ENCODE data around the gene CPVL.
A peak's percentile ranks its signal among the peaks of the same experiment; 100 is the strongest.

Gene CPVL

GRCh38 chr7:29146057-29146706 is at the start of gene CPVL:
Gene CPVL (minus strand): TSS chr7:29146537. CDS start chr7:29121061, 25,476 bp downstream.
- H3K27ac ChIP-seq (ENCODE audit: low read length), result peak within 1 kb of the TSS; percentile 17

GRCh38 chr7:29194594-29195427 is 48.5 kb upstream of the CPVL start, which contains the start of gene CHN2:
Gene CHN2 (plus strand): TSS chr7:29194775.
- no peaks in the 10 kb centered on the region for H3K27me3 ChIP-seq (ENCODE audit: low read depth, low read length)
- no peaks in the 10 kb centered on the region for H3K36me3 ChIP-seq (ENCODE audit: control insufficient read depth in 1 of 2, insufficient read depth in 2 of 2, low read length in 2 of 2)
- peak within 1 kb of the TSS; percentile 75 to 96 for H3K4me3 ChIP-seq (ENCODE audit: low read depth in 1 of 2, low read length in 2 of 2)
- peaks cover 0 to 7% of the 10 kb centered on the region in 2 donors for H3K4me1 ChIP-seq (ENCODE audit: control insufficient read depth in 1 of 2, insufficient read depth in 2 of 2, low read length in 2 of 2)
- H3K9me3 ChIP-seq (ENCODE audit: control insufficient read depth in 1 of 2, low read length in 2 of 2), result no peaks in the 10 kb centered on the region
- no peak within 1 kb of the TSS for H3K27ac ChIP-seq (ENCODE audit: low read length)

More at GRCh38 chr7:29146057-29146706, at the start of gene CPVL:
- peak within 1 kb of the TSS; percentile 56 to 65 for H3K4me3 ChIP-seq (ENCODE audit: low read depth in 1 of 2, low read length in 2 of 2)
- H3K36me3 ChIP-seq (ENCODE audit: control insufficient read depth in 1 of 2, insufficient read depth in 2 of 2, low read length in 2 of 2), result no peaks in the 10 kb centered on the region
- H3K9me3 ChIP-seq (ENCODE audit: control insufficient read depth in 1 of 2, low read length in 2 of 2), result no peaks in the 10 kb centered on the region
- H3K4me1 ChIP-seq (ENCODE audit: control insufficient read depth in 1 of 2, insufficient read depth in 2 of 2, low read length in 2 of 2), result peaks cover 0 to 13% of the 10 kb centered on the region in 2 donors
- H3K27me3 ChIP-seq (ENCODE audit: low read depth, low read length), result no peaks in the 10 kb centered on the region

- peaks cover 0 to 7% of the 10 kb centered on the region in 2 donors for H3K4me1 ChIP-seq (ENCODE audit: control insufficient read depth in 1 of 2, insufficient read depth in 2 of 2, low read length in 2 of 2)
- H3K4me3 ChIP-seq (ENCODE audit: low read depth in 1 of 2, low read length in 2 of 2), result peak overlapping the region; percentile 75 to 96
- H3K27ac ChIP-seq (ENCODE audit: low read length), result no peak overlapping the region
- H3K9me3 ChIP-seq (ENCODE audit: control insufficient read depth in 1 of 2, low read length in 2 of 2), result no peaks in the 10 kb centered on the region
- no peaks in the 10 kb centered on the region for H3K27me3 ChIP-seq (ENCODE audit: low read depth, low read length)
- no peaks in the 10 kb centered on the region for H3K36me3 ChIP-seq (ENCODE audit: control insufficient read depth in 1 of 2, insufficient read depth in 2 of 2, low read length in 2 of 2)
Observed at GRCh38 chr7:29194206-29194593, 47.9 kb upstream of the CPVL start.

- no peak overlapping the region for H3K27ac ChIP-seq (ENCODE audit: low read length)
- H3K9me3 ChIP-seq (ENCODE audit: control insufficient read depth in 1 of 2, low read length in 2 of 2), result no peaks in the 10 kb centered on the region
- no peaks in the 10 kb centered on the region for H3K27me3 ChIP-seq (ENCODE audit: low read depth, low read length)
- H3K4me3 ChIP-seq (ENCODE audit: low read depth in 1 of 2, low read length in 2 of 2), result peak overlapping the region; percentile 18 to 96
- no peaks in the 10 kb centered on the region for H3K36me3 ChIP-seq (ENCODE audit: control insufficient read depth in 1 of 2, insufficient read depth in 2 of 2, low read length in 2 of 2)
- H3K4me1 ChIP-seq (ENCODE audit: control insufficient read depth in 1 of 2, insufficient read depth in 2 of 2, low read length in 2 of 2), result peaks cover 0 to 7% of the 10 kb centered on the region in 2 donors
Observed at GRCh38 chr7:29193316-29194205, 47.2 kb upstream of the CPVL start.

DNA sequence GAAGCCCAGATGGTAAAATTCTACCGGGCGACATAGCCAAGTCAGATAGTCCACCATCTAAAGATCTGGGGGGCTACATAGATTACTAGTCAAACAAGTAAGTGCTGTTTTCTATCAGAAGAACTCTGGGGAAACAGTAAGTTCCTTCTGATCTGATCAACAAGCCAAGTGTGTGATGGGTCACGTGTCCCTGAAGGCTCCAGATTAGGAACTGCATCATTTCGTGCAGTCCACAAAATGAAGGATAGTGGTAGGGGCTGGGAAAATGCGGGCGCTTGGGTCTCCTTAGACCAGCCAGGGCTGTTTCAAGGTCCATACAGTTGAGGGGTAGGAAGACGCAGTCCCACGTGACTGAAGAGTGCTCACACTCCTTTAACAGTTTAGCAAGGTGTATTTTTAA is 46.5 kb upstream of the CPVL start:
- H3K4me1 ChIP-seq (ENCODE audit: control insufficient read depth in 1 of 2, insufficient read depth in 2 of 2, low read length in 2 of 2), result peaks cover 0 to 7% of the 10 kb centered on the region in 2 donors
- no peak overlapping the region for H3K4me3 ChIP-seq (ENCODE audit: low read depth in 1 of 2, low read length in 2 of 2)
- H3K36me3 ChIP-seq (ENCODE audit: control insufficient read depth in 1 of 2, insufficient read depth in 2 of 2, low read length in 2 of 2), result no peaks in the 10 kb centered on the region
- no peaks in the 10 kb centered on the region for H3K9me3 ChIP-seq (ENCODE audit: control insufficient read depth in 1 of 2, low read length in 2 of 2)
- no peak overlapping the region for H3K27ac ChIP-seq (ENCODE audit: low read length)
- H3K27me3 ChIP-seq (ENCODE audit: low read depth, low read length), result no peaks in the 10 kb centered on the region

- H3K27ac ChIP-seq (ENCODE audit: low read length), result no peak overlapping the region
- peaks cover 0 to 7% of the 10 kb centered on the region in 2 donors for H3K4me1 ChIP-seq (ENCODE audit: control insufficient read depth in 1 of 2, insufficient read depth in 2 of 2, low read length in 2 of 2)
- H3K4me3 ChIP-seq (ENCODE audit: low read depth in 1 of 2, low read length in 2 of 2), result no peak overlapping the region
- no peaks in the 10 kb centered on the region for H3K9me3 ChIP-seq (ENCODE audit: control insufficient read depth in 1 of 2, low read length in 2 of 2)
- no peaks in the 10 kb centered on the region for H3K36me3 ChIP-seq (ENCODE audit: control insufficient read depth in 1 of 2, insufficient read depth in 2 of 2, low read length in 2 of 2)
- no peaks in the 10 kb centered on the region for H3K27me3 ChIP-seq (ENCODE audit: low read depth, low read length)
Observed at GRCh38 chr7:29192323-29192722, 46.0 kb upstream of the CPVL start.

GRCh38 chr7:29190349-29191045 is 44.2 kb upstream of the CPVL start:
- Histone ChIP-seq H3K4me1 (ENCODE audit: control insufficient read depth in 1 of 2, insufficient read depth in 2 of 2, low read length in 2 of 2) (peaks cover 0 to 7% of the 10 kb centered on the region in 2 donors), H3K27ac (ENCODE audit: low read length) (no peak overlapping the region), H3K36me3 (ENCODE audit: control insufficient read depth in 1 of 2, insufficient read depth in 2 of 2, low read length in 2 of 2) (no peaks in the 10 kb centered on the region), H3K27me3 (ENCODE audit: low read depth, low read length) (no peaks in the 10 kb centered on the region), H3K4me3 (ENCODE audit: low read depth in 1 of 2, low read length in 2 of 2) (no peak overlapping the region), H3K9me3 (ENCODE audit: control insufficient read depth in 1 of 2, low read length in 2 of 2) (no peaks in the 10 kb centered on the region)

- Histone ChIP-seq H3K27me3 (ENCODE audit: low read depth, low read length) (no peaks in the 10 kb centered on the region), H3K9me3 (ENCODE audit: control insufficient read depth in 1 of 2, low read length in 2 of 2) (no peaks in the 10 kb centered on the region), H3K4me3 (ENCODE audit: low read depth in 1 of 2, low read length in 2 of 2) (no peak overlapping the region), H3K4me1 (ENCODE audit: control insufficient read depth in 1 of 2, insufficient read depth in 2 of 2, low read length in 2 of 2) (peaks cover 0 to 7% of the 10 kb centered on the region in 2 donors), H3K36me3 (ENCODE audit: control insufficient read depth in 1 of 2, insufficient read depth in 2 of 2, low read length in 2 of 2) (no peaks in the 10 kb centered on the region), H3K27ac (ENCODE audit: low read length) (no peak overlapping the region)
Observed at GRCh38 chr7:29189743-29190201, 43.4 kb upstream of the CPVL start.

GRCh38 chr7:29185613-29186012 is 39.3 kb upstream of the CPVL start:
- Histone ChIP-seq H3K36me3 (ENCODE audit: control insufficient read depth in 1 of 2, insufficient read depth in 2 of 2, low read length in 2 of 2) (no peaks in the 10 kb centered on the region), H3K4me3 (ENCODE audit: low read depth in 1 of 2, low read length in 2 of 2) (no peak overlapping the region), H3K27ac (ENCODE audit: low read length) (no peak overlapping the region), H3K9me3 (ENCODE audit: control insufficient read depth in 1 of 2, low read length in 2 of 2) (no peaks in the 10 kb centered on the region), H3K4me1 (ENCODE audit: control insufficient read depth in 1 of 2, insufficient read depth in 2 of 2, low read length in 2 of 2) (no peaks in the 10 kb centered on the region), H3K27me3 (ENCODE audit: low read depth, low read length) (no peaks in the 10 kb centered on the region)

DNA sequence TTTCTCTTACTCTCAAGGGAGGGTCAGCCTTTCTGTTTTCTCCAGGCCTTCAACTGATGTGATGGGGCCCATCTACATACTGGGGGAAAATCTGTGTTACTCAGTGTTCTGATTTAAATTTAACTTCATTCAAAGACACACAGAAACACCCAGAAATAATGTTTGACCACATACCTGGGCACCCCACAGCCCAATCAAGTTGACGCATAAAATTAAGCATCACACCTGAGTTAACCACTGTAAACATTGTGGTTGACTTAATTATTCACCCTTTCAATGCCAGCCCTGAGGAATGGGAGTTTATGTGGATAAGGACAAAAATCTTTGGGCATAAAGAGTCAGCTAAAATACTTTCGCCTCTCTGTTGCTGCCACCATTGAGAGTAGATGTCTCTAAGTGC is 38.3 kb upstream of the CPVL start:
- no peak overlapping the region for H3K27ac ChIP-seq (ENCODE audit: low read length)
- no peaks in the 10 kb centered on the region for H3K4me1 ChIP-seq (ENCODE audit: control insufficient read depth in 1 of 2, insufficient read depth in 2 of 2, low read length in 2 of 2)
- no peaks in the 10 kb centered on the region for H3K27me3 ChIP-seq (ENCODE audit: low read depth, low read length)
- no peaks in the 10 kb centered on the region for H3K9me3 ChIP-seq (ENCODE audit: control insufficient read depth in 1 of 2, low read length in 2 of 2)
- H3K36me3 ChIP-seq (ENCODE audit: control insufficient read depth in 1 of 2, insufficient read depth in 2 of 2, low read length in 2 of 2), result no peaks in the 10 kb centered on the region
- no peak overlapping the region for H3K4me3 ChIP-seq (ENCODE audit: low read depth in 1 of 2, low read length in 2 of 2)

Data from muscle layer of duodenum (tissue), 2 donors.